ENCODE results near the gene CNBD2.

CNBD2 gene

DNA sequence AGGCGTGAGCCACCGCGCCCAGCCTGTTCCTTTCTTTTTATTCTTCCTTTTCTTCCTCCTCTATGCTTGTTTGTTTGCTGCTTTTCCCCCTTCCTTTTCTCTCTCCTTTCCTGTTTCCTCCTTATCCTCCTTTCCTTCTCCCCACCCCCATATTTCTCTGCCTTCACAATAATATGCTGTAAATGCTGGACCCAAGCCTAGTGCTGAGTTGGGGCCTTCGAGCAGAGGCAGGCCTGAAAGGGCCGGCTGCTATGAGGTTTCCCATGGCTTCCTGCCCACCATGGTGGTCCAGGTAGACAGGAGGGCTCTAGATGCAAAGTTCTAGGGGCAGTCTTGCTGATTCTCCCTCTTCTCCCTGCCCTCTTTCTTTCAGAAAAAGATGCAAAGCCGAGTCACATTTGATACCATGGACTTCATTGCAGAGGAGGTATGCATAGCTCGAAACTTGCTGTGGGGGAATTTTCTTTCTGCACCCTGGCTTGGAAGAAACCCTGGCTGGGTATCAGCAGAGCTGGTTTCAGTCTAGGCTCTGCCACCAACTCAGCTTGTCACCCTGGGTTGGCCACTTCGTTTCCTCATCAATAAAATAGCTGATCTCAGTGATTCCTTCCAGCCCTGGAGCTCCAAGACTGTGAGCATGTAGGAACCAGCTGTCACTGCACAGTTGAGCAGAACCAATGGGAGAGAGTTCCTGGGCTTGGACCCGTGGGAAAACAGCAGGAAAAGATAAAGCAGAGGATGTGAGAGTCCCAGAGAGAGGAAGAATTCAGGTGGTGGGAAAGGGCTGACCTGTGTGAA is 7.4 kb downstream of the CNBD2 start:
- TF ChIP-seq, protein P1, sequence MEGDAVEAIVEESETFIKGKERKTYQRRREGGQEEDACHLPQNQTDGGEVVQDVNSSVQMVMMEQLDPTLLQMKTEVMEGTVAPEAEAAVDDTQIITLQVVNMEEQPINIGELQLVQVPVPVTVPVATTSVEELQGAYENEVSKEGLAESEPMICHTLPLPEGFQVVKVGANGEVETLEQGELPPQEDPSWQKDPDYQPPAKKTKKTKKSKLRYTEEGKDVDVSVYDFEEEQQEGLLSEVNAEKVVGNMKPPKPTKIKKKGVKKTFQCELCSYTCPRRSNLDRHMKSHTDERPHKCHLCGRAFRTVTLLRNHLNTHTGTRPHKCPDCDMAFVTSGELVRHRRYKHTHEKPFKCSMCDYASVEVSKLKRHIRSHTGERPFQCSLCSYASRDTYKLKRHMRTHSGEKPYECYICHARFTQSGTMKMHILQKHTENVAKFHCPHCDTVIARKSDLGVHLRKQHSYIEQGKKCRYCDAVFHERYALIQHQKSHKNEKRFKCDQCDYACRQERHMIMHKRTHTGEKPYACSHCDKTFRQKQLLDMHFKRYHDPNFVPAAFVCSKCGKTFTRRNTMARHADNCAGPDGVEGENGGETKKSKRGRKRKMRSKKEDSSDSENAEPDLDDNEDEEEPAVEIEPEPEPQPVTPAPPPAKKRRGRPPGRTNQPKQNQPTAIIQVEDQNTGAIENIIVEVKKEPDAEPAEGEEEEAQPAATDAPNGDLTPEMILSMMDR (IDR thresholded peaks at IDR 0.05), result no peak
- no peaks in the 10 kb centered on the region for H3K9me3 ChIP-seq
- no peak overlapping the region for H3K4me3 ChIP-seq (ENCODE audit: low read depth in 1 of 2, low read length in 1 of 2)
- no peaks in the 10 kb centered on the region for H3K36me3 ChIP-seq
- H3K27ac ChIP-seq, result no peak overlapping the region
- H3K4me1 ChIP-seq (ENCODE audit: control insufficient read depth in 1 of 2, insufficient read depth in 1 of 2, low read depth in 1 of 2, low read length in 1 of 2), result no peaks in the 10 kb centered on the region
- no peaks in the 10 kb centered on the region for H3K27me3 ChIP-seq

DNA sequence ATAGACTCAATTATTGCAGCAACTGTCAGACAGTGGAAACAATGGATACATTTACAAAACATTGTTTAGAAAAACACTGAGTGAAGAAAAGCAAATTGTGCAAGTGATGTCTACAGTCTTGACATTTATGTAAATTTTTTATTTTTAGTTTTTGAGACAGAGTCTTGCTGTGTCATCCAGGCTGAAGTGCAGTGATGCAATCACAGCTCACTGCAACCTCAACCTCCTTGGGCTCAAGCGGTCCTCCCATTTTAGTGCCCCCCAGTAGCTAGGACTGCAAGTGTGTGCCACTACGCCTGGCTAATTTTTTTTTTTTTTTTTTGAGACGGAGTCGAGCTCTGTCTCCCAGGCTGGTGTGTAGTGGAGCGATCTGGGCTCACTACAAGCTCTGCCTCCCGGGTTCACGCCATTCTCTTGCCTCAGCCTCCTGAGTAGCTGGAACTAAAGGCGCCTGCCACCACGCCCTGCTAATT is 9.7 kb downstream of the CNBD2 start:
- Histone ChIP-seq H3K9me3 (no peaks in the 10 kb centered on the region), H3K4me3 (ENCODE audit: low read depth in 1 of 2, low read length in 1 of 2) (no peak overlapping the region), H3K4me1 (ENCODE audit: control insufficient read depth in 1 of 2, insufficient read depth in 1 of 2, low read depth in 1 of 2, low read length in 1 of 2) (no peaks in the 10 kb centered on the region), H3K27me3 (no peaks in the 10 kb centered on the region), H3K27ac (no peak overlapping the region), H3K36me3 (no peaks in the 10 kb centered on the region)
- TF ChIP-seq, protein P1 (IDR thresholded peaks at IDR 0.05), result no peak

DNA sequence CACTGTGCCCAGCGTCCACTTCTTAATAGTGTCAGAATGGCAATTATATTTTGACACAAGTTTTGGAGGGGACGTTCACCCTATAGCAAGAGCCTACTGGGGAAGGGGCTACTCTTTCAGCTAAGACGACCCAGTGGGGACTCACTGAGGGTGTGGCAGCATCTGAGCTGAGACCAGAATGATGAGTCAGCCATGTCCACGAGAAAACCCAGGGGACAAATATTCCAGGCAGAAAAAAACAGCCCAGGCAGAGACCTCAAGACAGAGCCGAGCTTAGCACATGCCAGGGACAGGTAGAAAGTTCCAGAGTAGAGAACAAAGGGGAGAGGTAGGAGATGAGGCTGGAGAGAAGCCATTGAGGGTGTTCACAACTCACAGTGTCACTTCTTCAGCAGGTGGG is 11.2 kb downstream of the CNBD2 start:
- Histone ChIP-seq H3K9me3 (no peaks in the 10 kb centered on the region), H3K36me3 (no peaks in the 10 kb centered on the region), H3K4me3 (ENCODE audit: low read depth in 1 of 2, low read length in 1 of 2) (no peak overlapping the region), H3K4me1 (ENCODE audit: control insufficient read depth in 1 of 2, insufficient read depth in 1 of 2, low read depth in 1 of 2, low read length in 1 of 2) (no peaks in the 10 kb centered on the region), H3K27me3 (no peaks in the 10 kb centered on the region), H3K27ac (no peak overlapping the region)
- TF ChIP-seq, protein P1 (IDR thresholded peaks at IDR 0.05), result no peak

DNA sequence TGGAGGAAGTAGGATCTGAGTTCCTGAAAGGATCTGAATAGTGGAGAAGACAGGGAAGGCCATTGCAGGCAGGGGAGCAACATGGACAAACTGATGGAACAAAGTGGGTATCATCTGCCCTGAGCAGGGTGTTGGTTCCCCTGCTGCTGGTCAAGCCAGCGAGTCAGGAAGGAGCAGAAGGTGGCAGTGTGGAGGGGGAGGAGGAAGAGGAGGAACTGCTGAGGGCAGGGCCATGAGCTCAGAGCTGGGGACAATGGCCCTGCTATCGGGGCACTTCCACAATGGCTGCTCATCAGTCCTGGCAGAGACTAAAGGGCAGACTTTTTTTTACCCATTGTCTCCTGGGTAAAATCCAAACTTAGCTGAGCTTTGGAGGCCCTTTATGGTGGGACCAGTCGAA is 13.6 kb downstream of the CNBD2 start:
- Histone ChIP-seq H3K27me3 (no peaks in the 10 kb centered on the region), H3K27ac (no peak overlapping the region), H3K4me1 (ENCODE audit: control insufficient read depth in 1 of 2, insufficient read depth in 1 of 2, low read depth in 1 of 2, low read length in 1 of 2) (no peaks in the 10 kb centered on the region), H3K4me3 (ENCODE audit: low read depth in 1 of 2, low read length in 1 of 2) (no peak overlapping the region), H3K9me3 (no peaks in the 10 kb centered on the region), H3K36me3 (no peaks in the 10 kb centered on the region)
- TF ChIP-seq, protein P1 (IDR thresholded peaks at IDR 0.05), result no peak

DNA sequence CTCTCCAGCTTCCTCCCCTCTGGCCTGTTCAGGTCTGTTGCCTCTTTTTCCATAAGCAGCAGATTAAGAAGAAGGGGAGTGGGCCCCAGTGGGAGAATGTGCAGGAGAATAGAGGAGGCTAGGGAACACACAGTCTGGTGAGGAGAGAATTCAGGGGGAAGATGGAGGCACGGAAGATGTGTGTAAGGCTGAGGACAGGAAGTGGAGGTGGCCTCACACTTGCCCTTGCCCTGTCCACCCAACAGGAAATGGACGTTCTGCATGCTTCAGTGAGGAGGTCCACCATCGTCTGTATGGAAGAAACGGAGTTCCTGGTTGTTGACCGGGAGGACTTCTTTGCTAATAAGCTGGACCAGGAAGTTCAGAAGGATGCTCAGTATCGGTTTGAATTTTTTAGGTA is 16.0 kb downstream of the CNBD2 start:
- H3K9me3 ChIP-seq, result no peaks in the 10 kb centered on the region
- TF ChIP-seq, protein P1 (IDR thresholded peaks at IDR 0.05), result no peak
- H3K27ac ChIP-seq, result no peak overlapping the region
- H3K4me3 ChIP-seq (ENCODE audit: low read depth in 1 of 2, low read length in 1 of 2), result no peak overlapping the region
- no peaks in the 10 kb centered on the region for H3K4me1 ChIP-seq (ENCODE audit: control insufficient read depth in 1 of 2, insufficient read depth in 1 of 2, low read depth in 1 of 2, low read length in 1 of 2)
- peaks cover 8% of the 10 kb centered on the region for H3K27me3 ChIP-seq
- no peaks in the 10 kb centered on the region for H3K36me3 ChIP-seq

All from neutrophil (primary cell).